Erythroblast (primary cell): ENCODE data around the gene ZNHIT1.

ENCODE experiments used
- GATA1 ChIP-seq: IDR thresholded peaks from 2 replicates; pipeline ENCODE4 v1.6.1; 2011; ENCODE audit warnings: low read depth, mild to moderate bottlenecking, control low read depth, low read length, moderate library complexity
- POLR2A ChIP-seq: IDR thresholded peaks from 2 replicates; pipeline ENCODE4 v1.6.1; 2011; ENCODE audit warnings: mild to moderate bottlenecking, low read length

DNA sequence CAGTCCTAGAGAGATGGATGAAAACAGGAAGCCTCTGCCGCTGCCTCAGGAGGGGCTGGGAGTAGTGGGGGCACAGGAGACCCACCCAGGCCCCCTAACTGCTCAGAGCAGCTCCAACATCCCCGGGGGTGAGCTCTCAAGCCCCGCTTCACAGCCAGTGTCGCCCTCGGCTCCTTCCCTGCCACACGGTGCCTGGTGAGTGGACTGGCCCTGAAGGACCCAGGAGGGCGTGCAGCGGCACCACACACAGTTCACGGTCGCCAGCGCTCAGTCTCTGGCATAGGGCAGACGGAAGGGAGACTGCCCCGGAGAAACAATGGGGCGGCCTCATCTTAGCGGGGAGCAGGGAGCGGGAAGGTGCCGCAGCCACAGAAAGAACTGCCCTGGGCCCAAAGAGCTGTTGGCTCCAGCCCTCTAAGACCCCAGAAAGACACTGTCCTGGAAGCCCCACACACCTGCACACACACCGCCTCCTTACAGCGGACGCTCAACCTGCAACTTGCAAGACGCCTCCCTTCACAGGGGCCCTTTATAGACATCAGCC, 18.4 kb downstream of the ZNHIT1 start:
- TF ChIP-seq POLR2A (no peak), GATA1 (no peak)
